ENCODE measurements around the gene GJB3. TPM values are rescaled to one million over a fixed set of nuclear protein-coding genes. Genes with fewer than 3 reads are reported as not detected.
"Not testable (repeated sequence)": the region's sequence is repeated elsewhere in the genome, so short reads cannot be mapped to it uniquely, and the experiment has no call there.

GJB3 gene
- total RNA-seq, 1 donor from 2014 or later, result 0.80 TPM

- H3K36me3 ChIP-seq, result no peaks in the 10 kb centered on the region
- no peaks in the 10 kb centered on the region for H3K9me3 ChIP-seq
- intact Hi-C loops (cut with DNase I), result no loop called here
- H3K27me3 ChIP-seq (ENCODE audit: low read depth), result no peaks in the 10 kb centered on the region
- DNase-seq, result no peak
- no peak overlapping the region for H3K27ac ChIP-seq
- no peak overlapping the region for H3K4me3 ChIP-seq
- TF ChIP-seq CTCF (IDR thresholded peaks at IDR 0.05), result no peak
- no peaks in the 10 kb centered on the region for H3K4me1 ChIP-seq
- ATAC-seq, result no peak
Measured at GRCh38 chr1:34803770-34804169, 22.8 kb downstream of the GJB3 start.

- ATAC-seq (no peak), DNase-seq (no peak)
- no peak overlapping the region for H3K4me3 ChIP-seq
- H3K9me3 ChIP-seq, result no peaks in the 10 kb centered on the region
- TF ChIP-seq CTCF (IDR thresholded peaks at IDR 0.05), result no peak
- no peaks in the 10 kb centered on the region for H3K4me1 ChIP-seq
- intact Hi-C loops (cut with DNase I), result no loop called here
- no peaks in the 10 kb centered on the region for H3K27me3 ChIP-seq (ENCODE audit: low read depth)
- no peak overlapping the region for H3K27ac ChIP-seq
- H3K36me3 ChIP-seq, result no peaks in the 10 kb centered on the region
Measured at GRCh38 chr1:34806396-34806795, 25.4 kb downstream of the GJB3 start.

- intact Hi-C loops (cut with DNase I), result no loop called here
- Histone ChIP-seq H3K27ac (no peak overlapping the region), H3K4me1 (no peaks in the 10 kb centered on the region), H3K4me3 (no peak overlapping the region), H3K36me3 (no peaks in the 10 kb centered on the region), H3K27me3 (ENCODE audit: low read depth) (no peaks in the 10 kb centered on the region), H3K9me3 (no peaks in the 10 kb centered on the region)
- no peak for TF ChIP-seq CTCF (IDR thresholded peaks at IDR 0.05)
- DNase-seq, result no peak
- no peak for ATAC-seq
Measured at GRCh38 chr1:34808051-34808810, 27.2 kb downstream of the GJB3 start.

GRCh38 chr1:34810781-34811180, 29.8 kb downstream of the GJB3 start:
- intact Hi-C loops (cut with DNase I); H3K4me1 ChIP-seq; DNase-seq; H3K4me3 ChIP-seq; H3K27me3 ChIP-seq (ENCODE audit: low read depth); H3K27ac ChIP-seq; H3K9me3 ChIP-seq; H3K36me3 ChIP-seq; ATAC-seq: not testable (repeated sequence)

- ATAC-seq (no peak), DNase-seq (no peak)
- Histone ChIP-seq H3K4me1 (no peaks in the 10 kb centered on the region), H3K27ac (no peak overlapping the region), H3K36me3 (no peaks in the 10 kb centered on the region), H3K9me3 (no peaks in the 10 kb centered on the region), H3K4me3 (no peak overlapping the region), H3K27me3 (ENCODE audit: low read depth) (no peaks in the 10 kb centered on the region)
- TF ChIP-seq CTCF (IDR thresholded peaks at IDR 0.05), result no peak
- intact Hi-C loops (cut with DNase I), result no loop called here
Measured at GRCh38 chr1:34816332-34816731, 35.3 kb downstream of the GJB3 start.

- no peak overlapping the region for H3K4me3 ChIP-seq
- ATAC-seq, result no peak
- no peaks in the 10 kb centered on the region for H3K4me1 ChIP-seq
- no peaks in the 10 kb centered on the region for H3K36me3 ChIP-seq
- DNase-seq, result no peak
- no peak for TF ChIP-seq CTCF (IDR thresholded peaks at IDR 0.05)
- no peaks in the 10 kb centered on the region for H3K9me3 ChIP-seq
- no peak overlapping the region for H3K27ac ChIP-seq
- no peaks in the 10 kb centered on the region for H3K27me3 ChIP-seq (ENCODE audit: low read depth)
- intact Hi-C loops (cut with DNase I), result no loop called here
Measured at GRCh38 chr1:34816778-34817177, 35.8 kb downstream of the GJB3 start.

GRCh38 chr1:34818862-34819261, 37.8 kb downstream of the GJB3 start:
- H3K27me3 ChIP-seq (ENCODE audit: low read depth); H3K4me3 ChIP-seq; H3K36me3 ChIP-seq; DNase-seq; ATAC-seq; H3K4me1 ChIP-seq; H3K9me3 ChIP-seq; H3K27ac ChIP-seq; intact Hi-C loops (cut with DNase I): not testable (repeated sequence)
